Measurements from ENCODE around the gene RASGRF2. TPM values are rescaled to one million over a fixed set of nuclear protein-coding genes. Genes with fewer than 3 reads are reported as not detected.

Gene RASGRF2
- total RNA-seq, 2 experiments from 2014 or later = 0.06 to 0.13 TPM

DNA sequence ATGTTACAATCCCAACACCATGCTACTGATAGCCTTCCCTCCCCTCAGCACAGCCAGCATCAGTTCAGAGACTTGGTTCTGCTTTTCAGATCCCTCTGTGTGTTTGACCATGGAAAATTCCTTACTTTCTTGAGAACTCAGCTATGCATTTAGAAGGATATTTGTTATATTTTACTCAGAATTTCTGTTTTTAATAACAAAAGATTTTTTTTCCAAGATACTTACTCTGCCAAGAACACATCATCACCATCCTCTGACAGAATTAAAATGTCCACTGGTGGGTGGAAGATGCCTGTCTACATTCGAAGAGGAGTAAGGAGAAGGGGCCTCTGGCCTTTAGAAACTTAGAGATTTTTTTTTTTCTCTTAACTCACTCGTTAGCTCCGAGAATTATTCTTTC, 216.9 kb downstream of the RASGRF2 start:
- Histone ChIP-seq H3K27ac (ENCODE audit: low read depth, low read length, poor library complexity, severe bottlenecking) (no peak overlapping the region), H2AFZ (ENCODE audit: low read length) (no peak overlapping the region), H3K9me3 (ENCODE audit: low read length) (no peaks in the 10 kb centered on the region), H3K4me1 (ENCODE audit: insufficient read depth, low read length, poor library complexity, severe bottlenecking) (no peaks in the 10 kb centered on the region), H3K9me2 (ENCODE audit: insufficient read depth, low read length) (no peaks in the 10 kb centered on the region), H3K36me3 (ENCODE audit: insufficient read depth, low read length) (no peaks in the 10 kb centered on the region), H4K20me1 (ENCODE audit: insufficient read depth, low read length) (no peaks in the 10 kb centered on the region), H3K79me2 (ENCODE audit: insufficient read depth, low read depth, low read length) (no peaks in the 10 kb centered on the region), H3K4me2 (ENCODE audit: low read length) (no peak overlapping the region), H3K4me3 (ENCODE audit: low read depth, low read length, poor library complexity, severe bottlenecking) (no peak overlapping the region)
- POLR2A ChIA-PET = interaction anchor here (0.7 to 1.1 kb wide), 2 partner anchors 25 to 453 kb away, joined by 3 to 5 read pairs; no protein-coding TSS in a partner anchor
- no peak for DNase-seq (ENCODE audit: low spot score)
- TF ChIP-seq, protein P1, sequence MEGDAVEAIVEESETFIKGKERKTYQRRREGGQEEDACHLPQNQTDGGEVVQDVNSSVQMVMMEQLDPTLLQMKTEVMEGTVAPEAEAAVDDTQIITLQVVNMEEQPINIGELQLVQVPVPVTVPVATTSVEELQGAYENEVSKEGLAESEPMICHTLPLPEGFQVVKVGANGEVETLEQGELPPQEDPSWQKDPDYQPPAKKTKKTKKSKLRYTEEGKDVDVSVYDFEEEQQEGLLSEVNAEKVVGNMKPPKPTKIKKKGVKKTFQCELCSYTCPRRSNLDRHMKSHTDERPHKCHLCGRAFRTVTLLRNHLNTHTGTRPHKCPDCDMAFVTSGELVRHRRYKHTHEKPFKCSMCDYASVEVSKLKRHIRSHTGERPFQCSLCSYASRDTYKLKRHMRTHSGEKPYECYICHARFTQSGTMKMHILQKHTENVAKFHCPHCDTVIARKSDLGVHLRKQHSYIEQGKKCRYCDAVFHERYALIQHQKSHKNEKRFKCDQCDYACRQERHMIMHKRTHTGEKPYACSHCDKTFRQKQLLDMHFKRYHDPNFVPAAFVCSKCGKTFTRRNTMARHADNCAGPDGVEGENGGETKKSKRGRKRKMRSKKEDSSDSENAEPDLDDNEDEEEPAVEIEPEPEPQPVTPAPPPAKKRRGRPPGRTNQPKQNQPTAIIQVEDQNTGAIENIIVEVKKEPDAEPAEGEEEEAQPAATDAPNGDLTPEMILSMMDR (conservative IDR thresholded peaks at IDR 0.05; ENCODE audit: low read length) = no peak
- no peak for TF ChIP-seq EZH2phosphoT487 (IDR thresholded peaks at IDR 0.05; ENCODE audit: borderline replicate concordance, low read depth, low read length)
- CTCF ChIA-PET (ENCODE audit: unreplicated experiment) = no interaction called here
- intact Hi-C loops (cut with micrococcal nuclease; ENCODE audit: unreplicated experiment) = no loop called here
- no TSS peak for BruUV-seq (replicated peaks)

DNA sequence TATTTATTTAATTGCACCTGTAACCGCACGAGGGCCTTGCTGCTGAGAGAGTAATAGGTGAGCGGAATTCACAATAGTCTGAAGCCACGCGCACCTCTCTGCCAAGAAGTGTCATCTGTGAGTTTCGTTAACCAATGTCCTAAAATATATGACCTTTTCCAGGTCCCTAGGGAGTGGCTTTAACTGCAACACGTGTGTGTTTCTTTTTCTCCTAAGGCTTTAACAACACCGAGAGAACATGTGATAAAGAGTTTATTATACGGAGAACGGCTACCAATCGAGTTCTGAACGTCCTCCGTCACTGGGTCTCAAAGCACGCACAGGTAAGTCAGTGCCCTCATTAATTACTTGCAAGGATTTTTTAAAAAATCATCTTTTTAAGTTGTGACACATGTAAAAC, 219.8 kb downstream of the RASGRF2 start:
- ChIA-PET CTCF (ENCODE audit: unreplicated experiment) (no interaction called here), POLR2A (no interaction called here)
- Histone ChIP-seq H3K4me3 (ENCODE audit: low read depth, low read length, poor library complexity, severe bottlenecking) (no peak overlapping the region), H3K9me2 (ENCODE audit: insufficient read depth, low read length) (no peaks in the 10 kb centered on the region), H3K79me2 (ENCODE audit: insufficient read depth, low read depth, low read length) (no peaks in the 10 kb centered on the region), H4K20me1 (ENCODE audit: insufficient read depth, low read length) (no peaks in the 10 kb centered on the region), H3K4me1 (ENCODE audit: insufficient read depth, low read length, poor library complexity, severe bottlenecking) (no peaks in the 10 kb centered on the region), H3K9me3 (ENCODE audit: low read length) (no peaks in the 10 kb centered on the region), H2AFZ (ENCODE audit: low read length) (no peak overlapping the region), H3K4me2 (ENCODE audit: low read length) (no peak overlapping the region), H3K36me3 (ENCODE audit: insufficient read depth, low read length) (no peaks in the 10 kb centered on the region), H3K27ac (ENCODE audit: low read depth, low read length, poor library complexity, severe bottlenecking) (no peak overlapping the region)
- intact Hi-C loops (cut with micrococcal nuclease; ENCODE audit: unreplicated experiment) = no loop called here
- DNase-seq (ENCODE audit: low spot score) = no peak
- no TSS peak for BruUV-seq (replicated peaks)
- no peak for TF ChIP-seq EZH2phosphoT487 (IDR thresholded peaks at IDR 0.05; ENCODE audit: borderline replicate concordance, low read depth, low read length)
- TF ChIP-seq, protein P1 (conservative IDR thresholded peaks at IDR 0.05; ENCODE audit: low read length) = no peak

DNA sequence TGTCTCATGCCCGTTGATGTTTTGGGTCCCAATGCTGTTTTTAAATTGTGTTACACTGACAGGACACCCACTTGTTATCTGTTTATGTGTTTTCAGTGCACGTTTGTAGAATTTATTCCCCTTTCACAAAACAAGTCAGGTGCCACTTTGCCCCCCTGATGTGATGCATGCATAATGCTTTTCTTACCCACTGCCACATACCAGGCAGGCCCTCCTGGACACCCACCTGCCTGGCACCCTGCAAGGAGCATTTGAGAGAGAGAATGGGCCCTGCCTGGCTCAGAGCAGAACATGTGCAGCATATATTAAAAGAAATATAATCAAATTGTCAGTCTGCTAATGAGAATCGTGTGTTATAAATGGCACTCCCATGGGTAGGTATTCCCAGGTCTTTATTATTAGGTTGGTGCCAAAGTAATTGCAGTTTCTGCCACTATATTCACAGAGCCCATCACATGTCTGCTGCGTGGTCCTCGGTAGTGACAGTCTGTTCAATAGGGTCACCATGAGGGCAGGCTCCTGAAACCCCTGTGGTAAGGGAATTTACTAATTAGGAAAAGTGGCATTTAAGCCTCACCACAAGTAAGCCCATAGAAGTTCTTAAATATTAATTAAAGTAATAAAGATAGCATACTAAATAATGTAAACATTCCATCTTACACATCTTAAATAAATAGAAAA, 220.8 kb downstream of the RASGRF2 start:
- Histone ChIP-seq H3K9me3 (ENCODE audit: low read length) (no peaks in the 10 kb centered on the region), H3K79me2 (ENCODE audit: insufficient read depth, low read depth, low read length) (no peaks in the 10 kb centered on the region), H3K27ac (ENCODE audit: low read depth, low read length, poor library complexity, severe bottlenecking) (no peak overlapping the region), H3K36me3 (ENCODE audit: insufficient read depth, low read length) (no peaks in the 10 kb centered on the region), H3K9me2 (ENCODE audit: insufficient read depth, low read length) (no peaks in the 10 kb centered on the region), H3K4me1 (ENCODE audit: insufficient read depth, low read length, poor library complexity, severe bottlenecking) (no peaks in the 10 kb centered on the region), H4K20me1 (ENCODE audit: insufficient read depth, low read length) (no peaks in the 10 kb centered on the region), H3K4me3 (ENCODE audit: low read depth, low read length, poor library complexity, severe bottlenecking) (no peak overlapping the region), H2AFZ (ENCODE audit: low read length) (no peak overlapping the region), H3K4me2 (ENCODE audit: low read length) (no peak overlapping the region)
- ChIA-PET POLR2A (interaction anchor here (0.6 kb wide), 1 partner anchor 14 kb away, joined by 4 read pairs; no protein-coding TSS in a partner anchor), CTCF (ENCODE audit: unreplicated experiment) (no interaction called here)
- DNase-seq (ENCODE audit: low spot score) = no peak
- TF ChIP-seq, protein P1 (conservative IDR thresholded peaks at IDR 0.05; ENCODE audit: low read length) = no peak
- TF ChIP-seq EZH2phosphoT487 (IDR thresholded peaks at IDR 0.05; ENCODE audit: borderline replicate concordance, low read depth, low read length) = no peak
- no TSS peak for BruUV-seq (replicated peaks)
- intact Hi-C loops (cut with micrococcal nuclease; ENCODE audit: unreplicated experiment) = no loop called here
